Keratinocyte (primary cell): ENCODE measurements around the gene STRIT1. TPM values are rescaled to one million over a fixed set of nuclear protein-coding genes. Genes with fewer than 3 reads are reported as not detected.

Source experiments
- DNase-seq: peaks from one replicate; pipeline ENCODE4 v3.0.0-alpha.2; 2011; ENCODE audit warnings: low read depth, missing footprints, low spot score
- FAIRE-seq: peaks from 2 replicates; lab custom pipeline; 2011; peaks lifted over from hg19 to GRCh38; lab: Jason Lieb, UNC
- H2AFZ ChIP-seq: 2 replicates; pipeline ENCODE4 v1.6.0; 2012; ENCODE audit warnings: low read length, control low read depth, inconsistent platforms; ENCODE audit not compliant: control insufficient read depth
- H3K27ac ChIP-seq: 2 replicates; pipeline ENCODE4 v1.5.1; 2011; ENCODE audit warnings: low read length; ENCODE audit not compliant: control insufficient read depth, insufficient read depth
- H3K27me3 ChIP-seq: 3 replicates; pipeline ENCODE4 v1.6.0; 2011; ENCODE audit warnings: low read length; ENCODE audit not compliant: control insufficient read depth, insufficient read depth; ENCODE audit errors: extremely low read depth
- H3K36me3 ChIP-seq, 2 experiments: 2 replicates in 1 of 2; 3 replicates in 1 of 2; pipeline ENCODE4 v1.5.1; 2011; ENCODE audit warnings: low read length in 2 of 2, mild to moderate bottlenecking in 1 of 2; ENCODE audit not compliant: control insufficient read depth in 2 of 2, insufficient read depth in 2 of 2; ENCODE audit errors: extremely low read depth in 1 of 2
- H3K4me1 ChIP-seq: 3 replicates; pipeline ENCODE4 v1.5.1; 2011; ENCODE audit warnings: low read length; ENCODE audit not compliant: control insufficient read depth, insufficient read depth; ENCODE audit errors: extremely low read depth
- H3K4me2 ChIP-seq: 3 replicates; pipeline ENCODE4 v1.6.0; 2011; ENCODE audit warnings: low read depth, low read length; ENCODE audit not compliant: control insufficient read depth, insufficient read depth; ENCODE audit errors: extremely low read depth
- H3K4me3 ChIP-seq, 3 experiments: fragments of 200-600 bp in 1 of 3; sonication (generic) in 1 of 3; 2 replicates in 2 of 3; 3 replicates in 1 of 3; pipeline ENCODE4 v1.5.1; 2011 to 2016; ENCODE audit warnings: low read length in 3 of 3, mild to moderate bottlenecking in 3 of 3, control low read depth in 2 of 3, inconsistent platforms in 1 of 3, low read depth in 1 of 3, mixed read lengths in 1 of 3, mixed run types in 1 of 3, moderate library complexity in 1 of 3; ENCODE audit not compliant: control insufficient read depth in 2 of 3, insufficient read depth in 2 of 3; ENCODE audit errors: extremely low read depth in 1 of 3
- H3K79me2 ChIP-seq: 2 replicates; pipeline ENCODE4 v1.6.0; 2012; ENCODE audit warnings: low read length; ENCODE audit not compliant: control insufficient read depth, insufficient read depth
- H3K9ac ChIP-seq: 3 replicates; pipeline ENCODE4 v1.6.0; 2011; ENCODE audit warnings: low read length; ENCODE audit not compliant: control insufficient read depth, insufficient read depth; ENCODE audit errors: extremely low read depth
- H3K9me1 ChIP-seq: 3 replicates; pipeline ENCODE4 v1.6.0; 2011; ENCODE audit warnings: low read length; ENCODE audit not compliant: control insufficient read depth, insufficient read depth; ENCODE audit errors: extremely low read depth
- H3K9me3 ChIP-seq: 2 replicates; pipeline ENCODE4 v1.5.1; 2012; ENCODE audit warnings: low read depth, low read length; ENCODE audit not compliant: control insufficient read depth
- H4K20me1 ChIP-seq: 3 replicates; pipeline ENCODE4 v1.6.0; 2011; ENCODE audit warnings: low read length; ENCODE audit not compliant: control insufficient read depth, insufficient read depth; ENCODE audit errors: extremely low read depth
- CTCF ChIP-seq, 3 experiments: IDR thresholded peaks in 1 of 3; conservative IDR thresholded peaks in 1 of 3; optimal IDR thresholded peaks in 1 of 3; 2 replicates in 2 of 3; 3 replicates in 1 of 3; pipeline versions ENCODE3 to v1.5.1; 2011; ENCODE audit warnings: low read length in 3 of 3, mild to moderate bottlenecking in 3 of 3, moderate library complexity in 2 of 3, control low read depth in 1 of 3, inconsistent platforms in 1 of 3; ENCODE audit not compliant: insufficient read depth in 2 of 3; ENCODE audit errors: extremely low read depth in 1 of 3
- EZH2 ChIP-seq: IDR thresholded peaks from one replicate; pipeline ENCODE4 v1.6.1; 2012; ENCODE audit warnings: inconsistent platforms, mild to moderate bottlenecking, low read length, moderate library complexity
- dilution Hi-C: fragments of 300-500 bp; cut with MboI; formaldehyde crosslinking; loops from one replicate; pipeline ENCODE4 v1.7.0; 2020; ENCODE audit warnings: low sequenced_read_pairs; ENCODE audit not compliant: extremely low pct_ligation_motif_present
- polyA plus RNA-seq, 5 experiments: library from polyadenylated mRNA; depleted of rRNA in 3 of 5; stranded (reverse) in 3 of 5; stranded (forward) in 1 of 5; unstranded in 1 of 5; fragments of >200 nt; gene quantifications; 1 replicate in 1 of 5; 2 replicates in 3 of 5; 3 replicates in 1 of 5; pipeline versions ENCODE4 v1.2.1 to v1.2.3, GENCODE V29; 2011 to 2012; ENCODE audit warnings: missing spikeins in 2 of 5, low read depth in 1 of 5, low replicate concordance in 1 of 5

STRIT1 gene
- polyA plus RNA-seq, 1 donor (not counting 4 experiments of a cell fraction or from before 2014, with no cell fraction given), result not detected

GRCh38 chr3:155244699-155245098 lies 48.8 kb downstream of the STRIT1 start:
- H3K4me1 ChIP-seq, result no peaks in the 10 kb centered on the region
- dilution Hi-C loops, result no loop called here
- DNase-seq (no peak), FAIRE-seq (no peak)
- H4K20me1 ChIP-seq, result no peaks in the 10 kb centered on the region
- no peaks in the 10 kb centered on the region for H3K79me2 ChIP-seq
- H3K4me2 ChIP-seq, result no peak overlapping the region
- H3K9me3 ChIP-seq, result no peaks in the 10 kb centered on the region
- H3K27me3 ChIP-seq, result no peaks in the 10 kb centered on the region
- no peak for TF ChIP-seq EZH2
- TF ChIP-seq CTCF (optimal IDR thresholded peaks at IDR 0.05 in 1 of 3, IDR thresholded peaks at IDR 0.05 in 1 of 3, conservative IDR thresholded peaks at IDR 0.05 in 1 of 3; ENCODE audit: extremely low read depth in 1 of 3, insufficient read depth in 2 of 3, low read length in 3 of 3), result no peak
- no peak overlapping the region for H3K27ac ChIP-seq
- no peak overlapping the region for H3K4me3 ChIP-seq
- no peak overlapping the region for H2AFZ ChIP-seq
- no peaks in the 10 kb centered on the region for H3K36me3 ChIP-seq
- H3K9ac ChIP-seq, result no peak overlapping the region
- no peaks in the 10 kb centered on the region for H3K9me1 ChIP-seq

- H3K27ac ChIP-seq, result no peak overlapping the region
- no peak overlapping the region for H2AFZ ChIP-seq
- H4K20me1 ChIP-seq, result no peaks in the 10 kb centered on the region
- no peak overlapping the region for H3K9ac ChIP-seq
- H3K9me3 ChIP-seq, result no peaks in the 10 kb centered on the region
- TF ChIP-seq CTCF (optimal IDR thresholded peaks at IDR 0.05 in 1 of 3, IDR thresholded peaks at IDR 0.05 in 1 of 3, conservative IDR thresholded peaks at IDR 0.05 in 1 of 3; ENCODE audit: extremely low read depth in 1 of 3, insufficient read depth in 2 of 3, low read length in 3 of 3) (no peak), EZH2 (no peak)
- dilution Hi-C loops, result no loop called here
- H3K27me3 ChIP-seq, result no peaks in the 10 kb centered on the region
- H3K9me1 ChIP-seq, result no peaks in the 10 kb centered on the region
- no peak for DNase-seq
- no peak overlapping the region for H3K4me3 ChIP-seq
- H3K79me2 ChIP-seq, result no peaks in the 10 kb centered on the region
- H3K4me1 ChIP-seq, result no peaks in the 10 kb centered on the region
- no peaks in the 10 kb centered on the region for H3K36me3 ChIP-seq
- FAIRE-seq, result no peak
- no peak overlapping the region for H3K4me2 ChIP-seq
Observed at GRCh38 chr3:155244216-155244615, 49.3 kb downstream of the STRIT1 start.
